Ovary (tissue), 3 donors: Measurements from ENCODE around the gene FHAD1.

Experiments used
- POLR2A ChIP-seq: fragments of 450-650 bp; IDR thresholded peaks from one replicate; pipeline ENCODE4 v1.6.1; 2017; ENCODE audit warnings: antibody characterized with exemption, mild to moderate bottlenecking, moderate library complexity
- TF ChIP-seq, protein P1 (sequence below), 3 donors: fragments of 450-650 bp in 2 of 3; fragments of 200-600 bp in 1 of 3; IDR thresholded peaks; one replicate each; pipeline versions ENCODE4 v1.5.1 to v1.8.0; 2016 to 2022; ENCODE audit warnings: antibody characterized with exemption in 3 of 3, mild to moderate bottlenecking in 1 of 3
- donor health status: DM: no; HTN: no; CAD: no.

DNA sequence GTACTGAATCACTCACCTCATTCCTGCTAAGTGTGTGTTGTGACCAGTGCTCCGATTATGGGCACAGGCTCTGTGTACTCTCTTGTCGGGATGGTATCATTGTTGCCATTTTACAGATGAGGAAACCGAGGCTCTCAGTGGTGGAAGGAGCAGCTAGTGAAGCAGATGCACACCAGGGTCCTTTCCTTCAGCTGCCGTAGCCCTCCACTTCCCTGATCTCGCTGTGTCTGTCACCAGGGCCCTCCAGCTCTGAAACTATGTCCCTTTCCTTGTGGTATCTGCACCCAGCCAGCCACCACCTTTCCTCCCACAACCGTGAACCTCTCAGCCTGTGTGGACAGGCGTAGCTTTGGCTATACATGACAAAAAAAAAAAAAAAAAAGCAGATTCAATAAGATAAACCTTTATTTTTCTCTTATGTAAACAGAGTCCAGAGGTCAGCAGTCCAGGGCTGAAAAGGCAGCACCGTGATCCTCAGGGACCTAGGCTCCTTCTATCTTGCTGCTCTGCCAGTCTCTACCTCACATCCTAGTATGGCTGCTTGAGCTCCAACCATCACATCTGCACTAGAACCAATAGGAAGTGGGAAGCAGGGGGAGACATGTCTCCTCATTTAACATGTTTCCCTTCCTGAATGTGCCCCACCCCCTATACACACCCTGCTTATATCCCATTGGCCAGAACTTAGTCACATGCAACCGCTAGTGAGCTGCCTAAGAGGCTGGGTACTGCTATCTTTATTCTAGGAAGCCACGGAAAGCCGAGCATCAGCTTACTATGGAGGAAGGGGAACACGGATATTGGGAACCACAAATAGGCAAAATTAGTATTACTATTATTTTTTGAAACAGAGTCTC lies 49.2 kb upstream of the FHAD1 start:
- TF ChIP-seq, protein P1, sequence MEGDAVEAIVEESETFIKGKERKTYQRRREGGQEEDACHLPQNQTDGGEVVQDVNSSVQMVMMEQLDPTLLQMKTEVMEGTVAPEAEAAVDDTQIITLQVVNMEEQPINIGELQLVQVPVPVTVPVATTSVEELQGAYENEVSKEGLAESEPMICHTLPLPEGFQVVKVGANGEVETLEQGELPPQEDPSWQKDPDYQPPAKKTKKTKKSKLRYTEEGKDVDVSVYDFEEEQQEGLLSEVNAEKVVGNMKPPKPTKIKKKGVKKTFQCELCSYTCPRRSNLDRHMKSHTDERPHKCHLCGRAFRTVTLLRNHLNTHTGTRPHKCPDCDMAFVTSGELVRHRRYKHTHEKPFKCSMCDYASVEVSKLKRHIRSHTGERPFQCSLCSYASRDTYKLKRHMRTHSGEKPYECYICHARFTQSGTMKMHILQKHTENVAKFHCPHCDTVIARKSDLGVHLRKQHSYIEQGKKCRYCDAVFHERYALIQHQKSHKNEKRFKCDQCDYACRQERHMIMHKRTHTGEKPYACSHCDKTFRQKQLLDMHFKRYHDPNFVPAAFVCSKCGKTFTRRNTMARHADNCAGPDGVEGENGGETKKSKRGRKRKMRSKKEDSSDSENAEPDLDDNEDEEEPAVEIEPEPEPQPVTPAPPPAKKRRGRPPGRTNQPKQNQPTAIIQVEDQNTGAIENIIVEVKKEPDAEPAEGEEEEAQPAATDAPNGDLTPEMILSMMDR (IDR thresholded peaks at IDR 0.05): no peak
- no peak for TF ChIP-seq POLR2A
